GM12878 (cell line): ENCODE data around the gene ABCC3.

Experiments
- CHD2 ChIP-seq: IDR thresholded peaks from 2 replicates; pipeline ENCODE4 v1.6.1; 2011; ENCODE audit warnings: low read depth, low read length, improper control_type of control experiment, borderline replicate concordance
- EP300 ChIP-seq, 2 experiments: fragments of 150-350 bp in 1 of 2; IDR thresholded peaks; 2 replicates each; pipeline ENCODE4 v1.6.1; 2011 to 2012; ENCODE audit warnings: low read depth in 2 of 2, low read length in 2 of 2, borderline replicate concordance in 1 of 2, improper control_type of control experiment in 1 of 2, inconsistent platforms in 1 of 2; ENCODE audit not compliant: control insufficient read depth in 1 of 2

GRCh38 chr17:50642722-50643656 lies 8.3 kb downstream of the ABCC3 start:
- TF ChIP-seq CHD2, result no peak
- no peak for TF ChIP-seq EP300 (IDR thresholded peaks at IDR 0.05; ENCODE audit: borderline replicate concordance in 1 of 2, control insufficient read depth in 1 of 2, low read depth in 2 of 2, low read length in 2 of 2)
